Neural cell (in vitro differentiated cells): Measurements from ENCODE around the gene MEX3A. TPM values are rescaled to one million over a fixed set of nuclear protein-coding genes. Genes with fewer than 3 reads are reported as not detected.

Experiments
- H2AFZ ChIP-seq: fragments of 200-600, 300-800 bp; sonication (generic), shearing (Covaris generic); 2 replicates; pipeline ENCODE4 v1.6.0; 2014; ENCODE audit warnings: low read depth, mild to moderate bottlenecking, antibody characterized with exemption, low read length, moderate library complexity
- H3F3A ChIP-seq: fragments of 200-600 bp; shearing (Covaris generic); 2 replicates; pipeline ENCODE4 v1.6.1; 2016; ENCODE audit warnings: mild to moderate bottlenecking, moderate library complexity, mixed read lengths, antibody characterized with exemption, low read length; ENCODE audit not compliant: insufficient read depth, poor library complexity, severe bottlenecking
- H3K27ac ChIP-seq: fragments of 200-600, 300-800 bp; sonication (generic), shearing (Covaris generic); 2 replicates; pipeline ENCODE4 v1.5.1; 2014; ENCODE audit warnings: mild to moderate bottlenecking, low read length, moderate library complexity
- H3K27me3 ChIP-seq: fragments of 300-800, 200-600 bp; sonication (generic), shearing (Covaris generic); 2 replicates; pipeline ENCODE4 v1.6.0; 2014; ENCODE audit warnings: mild to moderate bottlenecking, low read depth, low read length, moderate library complexity; ENCODE audit not compliant: insufficient read depth
- H3K36me3 ChIP-seq: fragments of 300-800, 200-600 bp; sonication (generic), shearing (Covaris generic); 2 replicates; pipeline ENCODE4 v1.5.1; 2014; ENCODE audit warnings: mild to moderate bottlenecking, antibody characterized with exemption, low read length, moderate library complexity; ENCODE audit not compliant: insufficient read depth
- H3K4me2 ChIP-seq: fragments of 300-800, 200-600 bp; sonication (generic), shearing (Covaris generic); 2 replicates; pipeline ENCODE4 v1.6.0; 2014; ENCODE audit warnings: mild to moderate bottlenecking, low read length
- H3K4me3 ChIP-seq: fragments of 300-800, 200-600 bp; sonication (generic), shearing (Covaris generic); 2 replicates; pipeline ENCODE4 v1.5.1; 2014; ENCODE audit warnings: mild to moderate bottlenecking, low read length, moderate library complexity
- H3K79me2 ChIP-seq: fragments of 200-600 bp; shearing (Covaris generic); replicated peaks from 2 replicates; pipeline ENCODE4 v1.6.0; 2014; ENCODE audit warnings: mild to moderate bottlenecking, low read length, moderate library complexity; ENCODE audit not compliant: insufficient read depth
- H3K9ac ChIP-seq: fragments of 300-800, 200-600 bp; sonication (generic), shearing (Covaris generic); 2 replicates; pipeline ENCODE4 v1.6.1; 2016; ENCODE audit warnings: mild to moderate bottlenecking, low read length, mixed read lengths
- H3K9me2 ChIP-seq: fragments of 200-600 bp; shearing (Covaris generic); 2 replicates; pipeline ENCODE4 v1.6.1; 2016; ENCODE audit warnings: mild to moderate bottlenecking, low read length, mixed read lengths; ENCODE audit not compliant: insufficient read depth
- H3K9me3 ChIP-seq: fragments of 200-600, 300-800 bp; sonication (generic), shearing (Covaris generic); 2 replicates; pipeline ENCODE4 v1.6.1; 2016; ENCODE audit warnings: mild to moderate bottlenecking, mixed run types, low read length, moderate library complexity, mixed read lengths
- H4K20me1 ChIP-seq: fragments of 200-600 bp; shearing (Covaris generic); 2 replicates; pipeline ENCODE4 v1.6.1; 2016; ENCODE audit warnings: mild to moderate bottlenecking, mixed run types; ENCODE audit not compliant: insufficient read depth
- EP300 ChIP-seq: fragments of 450-650 bp; conservative IDR thresholded peaks from 2 replicates; pipeline ENCODE4 v1.6.1; 2014; ENCODE audit warnings: antibody characterized with exemption, mild to moderate bottlenecking, moderate library complexity; ENCODE audit not compliant: poor library complexity, severe bottlenecking
- EZH2 ChIP-seq: fragments of 200-600, 300-800 bp; shearing (Covaris generic), sonication (generic); IDR thresholded peaks from 2 replicates; pipeline ENCODE4 v1.6.1; 2014; ENCODE audit warnings: antibody characterized with exemption, low read length, borderline replicate concordance, mild to moderate bottlenecking; ENCODE audit not compliant: insufficient read depth, poor library complexity, severe bottlenecking
- MXI1 ChIP-seq: fragments of 450-650 bp; conservative IDR thresholded peaks from 2 replicates; pipeline ENCODE4 v1.6.1; 2014; ENCODE audit warnings: antibody characterized with exemption, mild to moderate bottlenecking; ENCODE audit not compliant: poor library complexity, severe bottlenecking
- RAD21 ChIP-seq: fragments of 450-650 bp; conservative IDR thresholded peaks from 2 replicates; pipeline ENCODE4 v1.6.1; 2014; ENCODE audit warnings: antibody characterized with exemption, mild to moderate bottlenecking, moderate library complexity
- REST ChIP-seq: IDR thresholded peaks from 2 replicates; pipeline ENCODE4 v1.6.1; 2012; ENCODE audit warnings: borderline replicate concordance
- SMC3 ChIP-seq: fragments of 450-650 bp; conservative IDR thresholded peaks from 2 replicates; pipeline ENCODE4 v1.6.1; 2014; ENCODE audit warnings: antibody characterized with exemption, mild to moderate bottlenecking, moderate library complexity; ENCODE audit not compliant: poor library complexity
- TAF1 ChIP-seq: IDR thresholded peaks from 2 replicates; pipeline ENCODE4 v1.6.1; 2012; ENCODE audit warnings: low read depth
- polyA plus RNA-seq: library from polyadenylated mRNA; depleted of rRNA; stranded (reverse); fragments of >200 nt; gene quantifications from 2 replicates; pipeline ENCODE4 v1.2.3, GENCODE V29; 2014

The MEX3A gene
- polyA plus RNA-seq, 1 donor from 2014 or later = 39.8 TPM

GRCh38 chr1:156056326-156056849 is 25.9 kb downstream of the MEX3A start:
- Histone ChIP-seq H3K79me2 (peaks cover 25% of the 10 kb centered on the region), H3K4me3 (no peak overlapping the region), H3K9ac (no peak overlapping the region), H3K9me3 (no peaks in the 10 kb centered on the region), H3K27ac (no peak overlapping the region), H3K9me2 (no peaks in the 10 kb centered on the region), H2AFZ (no peak overlapping the region), H3K27me3 (no peaks in the 10 kb centered on the region), H3F3A (peaks cover 3% of the 10 kb centered on the region), H3K4me2 (no peak overlapping the region), H3K36me3 (no peaks in the 10 kb centered on the region), H4K20me1 (no peaks in the 10 kb centered on the region)
- no peak for TF ChIP-seq SMC3
- TF ChIP-seq MXI1 = no peak
- no peak for TF ChIP-seq EZH2
- no peak for TF ChIP-seq TAF1
- no peak for TF ChIP-seq EP300
- no peak for TF ChIP-seq REST

- Histone ChIP-seq H3K36me3 (no peaks in the 10 kb centered on the region), H3K27ac (peak overlapping the region; percentile 94), H3K9ac (peak overlapping the region; percentile 96), H3K9me3 (no peaks in the 10 kb centered on the region), H2AFZ (peak overlapping the region; percentile 63), H3K27me3 (no peaks in the 10 kb centered on the region), H4K20me1 (no peaks in the 10 kb centered on the region), H3K4me2 (peak overlapping the region; percentile 76), H3K9me2 (no peaks in the 10 kb centered on the region), H3K79me2 (peaks cover 25% of the 10 kb centered on the region), H3F3A (peaks cover 3% of the 10 kb centered on the region), H3K4me3 (peak overlapping the region; percentile 82)
- TF ChIP-seq SMC3 (no peak), MXI1 (no peak), RAD21 (no peak), EZH2 (no peak)
Measured at GRCh38 chr1:156055281-156056048, 26.8 kb downstream of the MEX3A start.
